OCI-LY1 (cell line): Measurements from ENCODE around the gene CAMTA1.

Source experiments
- H2AFZ ChIP-seq: fragments of 200-600 bp; sonication (generic), shearing (Covaris generic); 2 replicates; pipeline ENCODE4 v1.6.0; 2014; ENCODE audit warnings: antibody characterized with exemption, mild to moderate bottlenecking, low read length
- H3F3A ChIP-seq: fragments of 200-600 bp; sonication (generic), shearing (Covaris generic); 2 replicates; pipeline ENCODE4 v1.6.0; 2014; ENCODE audit warnings: mild to moderate bottlenecking, antibody characterized with exemption, low read length, moderate library complexity; ENCODE audit not compliant: insufficient read depth
- H3K27ac ChIP-seq: fragments of 200-600 bp; sonication (generic); 2 replicates; pipeline ENCODE4 v1.5.1; 2014; ENCODE audit warnings: low read length, mixed run types, mild to moderate bottlenecking, low read depth; ENCODE audit not compliant: poor library complexity, severe bottlenecking
- H3K27me3 ChIP-seq: fragments of 200-600 bp; sonication (generic); 2 replicates; pipeline ENCODE4 v1.6.0; 2014; ENCODE audit warnings: antibody characterized with exemption, mild to moderate bottlenecking, low read length, moderate library complexity; ENCODE audit not compliant: insufficient read depth
- H3K36me3 ChIP-seq: fragments of 200-600 bp; sonication (generic); 2 replicates; pipeline ENCODE4 v1.6.1; 2014; ENCODE audit warnings: mild to moderate bottlenecking, antibody characterized with exemption, low read length, moderate library complexity, mixed read lengths; ENCODE audit not compliant: insufficient read depth
- H3K4me1 ChIP-seq: fragments of 200-600 bp; sonication (generic); 2 replicates; pipeline ENCODE4 v1.5.1; 2014; ENCODE audit warnings: mild to moderate bottlenecking, low read length, moderate library complexity; ENCODE audit not compliant: insufficient read depth, severe bottlenecking
- H3K4me2 ChIP-seq: fragments of 200-600 bp; sonication (generic), shearing (Covaris generic); 2 replicates; pipeline ENCODE4 v1.6.1; 2014; ENCODE audit warnings: low read length
- H3K4me3 ChIP-seq: fragments of 200-600 bp; sonication (generic); 2 replicates; pipeline ENCODE4 v1.5.1; 2014; ENCODE audit warnings: low read length, low read depth, mild to moderate bottlenecking, mixed read lengths; ENCODE audit not compliant: poor library complexity, severe bottlenecking
- H3K79me2 ChIP-seq: fragments of 200-600 bp; shearing (Covaris generic); 2 replicates; pipeline ENCODE4 v1.6.1; 2016; ENCODE audit warnings: mixed run types, low read length, mixed read lengths; ENCODE audit not compliant: insufficient read depth
- H3K9ac ChIP-seq: fragments of 200-600 bp; sonication (generic), shearing (Covaris generic); 2 replicates; pipeline ENCODE4 v1.6.1; 2014; ENCODE audit warnings: mild to moderate bottlenecking, low read length, mixed read lengths
- H3K9me2 ChIP-seq: fragments of 200-600 bp; sonication (generic), shearing (Covaris generic); 2 replicates; pipeline ENCODE4 v1.6.1; 2014; ENCODE audit warnings: low read depth, mild to moderate bottlenecking, low read length, mixed read lengths
- H3K9me3 ChIP-seq: fragments of 200-600 bp; shearing (Covaris generic); 2 replicates; pipeline ENCODE4 v1.6.1; 2014; ENCODE audit warnings: low read length, mixed read lengths
- H4K20me1 ChIP-seq: fragments of 200-600 bp; sonication (generic), shearing (Covaris generic); 2 replicates; pipeline ENCODE4 v1.6.0; 2016; ENCODE audit warnings: mild to moderate bottlenecking, low read length; ENCODE audit not compliant: insufficient read depth
- EZH2 ChIP-seq: fragments of 200-600 bp; sonication (generic), shearing (Covaris generic); IDR thresholded peaks from 2 replicates; pipeline ENCODE4 v1.8.0; 2017; ENCODE audit warnings: borderline replicate concordance, mixed run types, mild to moderate bottlenecking, antibody characterized with exemption, low read length, moderate library complexity, mixed read lengths
- TF ChIP-seq, protein P1 (sequence below): fragments of 200-600 bp; sonication (generic), shearing (Covaris generic); IDR thresholded peaks from 2 replicates; pipeline ENCODE4 v1.5.1; 2017; ENCODE audit warnings: mild to moderate bottlenecking, antibody characterized with exemption, low read length, moderate library complexity, mixed read lengths

The CAMTA1 gene

DNA sequence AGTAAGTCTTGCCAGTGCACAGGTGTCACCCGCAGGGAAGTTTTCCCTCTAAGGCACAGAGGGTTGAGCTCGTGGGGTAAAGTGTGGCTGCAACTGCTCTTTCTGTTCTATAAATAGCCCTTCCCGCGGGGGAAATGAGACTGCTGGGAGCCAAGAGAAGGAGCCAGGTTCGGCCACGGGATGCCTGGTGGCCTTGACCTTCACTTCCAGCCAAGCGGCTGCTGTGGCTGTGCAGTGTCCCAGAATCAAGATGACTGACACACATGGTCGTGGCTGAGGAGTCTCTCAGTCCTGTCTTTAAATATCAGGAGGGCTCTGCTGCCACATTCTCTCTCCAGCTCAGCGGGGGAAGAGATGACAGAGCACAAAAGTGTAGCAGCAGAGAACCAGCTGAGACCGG, 831.7 kb downstream of the CAMTA1 start:
- H3K36me3 ChIP-seq, result no peaks in the 10 kb centered on the region
- no peaks in the 10 kb centered on the region for H3K9me3 ChIP-seq
- no peaks in the 10 kb centered on the region for H3F3A ChIP-seq
- H3K27ac ChIP-seq, result no peak overlapping the region
- H3K9me2 ChIP-seq, result no peaks in the 10 kb centered on the region
- TF ChIP-seq, protein P1, sequence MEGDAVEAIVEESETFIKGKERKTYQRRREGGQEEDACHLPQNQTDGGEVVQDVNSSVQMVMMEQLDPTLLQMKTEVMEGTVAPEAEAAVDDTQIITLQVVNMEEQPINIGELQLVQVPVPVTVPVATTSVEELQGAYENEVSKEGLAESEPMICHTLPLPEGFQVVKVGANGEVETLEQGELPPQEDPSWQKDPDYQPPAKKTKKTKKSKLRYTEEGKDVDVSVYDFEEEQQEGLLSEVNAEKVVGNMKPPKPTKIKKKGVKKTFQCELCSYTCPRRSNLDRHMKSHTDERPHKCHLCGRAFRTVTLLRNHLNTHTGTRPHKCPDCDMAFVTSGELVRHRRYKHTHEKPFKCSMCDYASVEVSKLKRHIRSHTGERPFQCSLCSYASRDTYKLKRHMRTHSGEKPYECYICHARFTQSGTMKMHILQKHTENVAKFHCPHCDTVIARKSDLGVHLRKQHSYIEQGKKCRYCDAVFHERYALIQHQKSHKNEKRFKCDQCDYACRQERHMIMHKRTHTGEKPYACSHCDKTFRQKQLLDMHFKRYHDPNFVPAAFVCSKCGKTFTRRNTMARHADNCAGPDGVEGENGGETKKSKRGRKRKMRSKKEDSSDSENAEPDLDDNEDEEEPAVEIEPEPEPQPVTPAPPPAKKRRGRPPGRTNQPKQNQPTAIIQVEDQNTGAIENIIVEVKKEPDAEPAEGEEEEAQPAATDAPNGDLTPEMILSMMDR, result no peak
- TF ChIP-seq EZH2, result no peak
- H3K4me2 ChIP-seq, result no peak overlapping the region
- no peak overlapping the region for H3K4me3 ChIP-seq
- no peaks in the 10 kb centered on the region for H4K20me1 ChIP-seq
- no peak overlapping the region for H3K9ac ChIP-seq
- H3K4me1 ChIP-seq, result no peaks in the 10 kb centered on the region
- H3K79me2 ChIP-seq, result no peaks in the 10 kb centered on the region
- H2AFZ ChIP-seq, result no peak overlapping the region
- H3K27me3 ChIP-seq, result 0 out of 2 replicates have a peak, but pooled peaks cover 4% of the 10 kb centered on the region

DNA sequence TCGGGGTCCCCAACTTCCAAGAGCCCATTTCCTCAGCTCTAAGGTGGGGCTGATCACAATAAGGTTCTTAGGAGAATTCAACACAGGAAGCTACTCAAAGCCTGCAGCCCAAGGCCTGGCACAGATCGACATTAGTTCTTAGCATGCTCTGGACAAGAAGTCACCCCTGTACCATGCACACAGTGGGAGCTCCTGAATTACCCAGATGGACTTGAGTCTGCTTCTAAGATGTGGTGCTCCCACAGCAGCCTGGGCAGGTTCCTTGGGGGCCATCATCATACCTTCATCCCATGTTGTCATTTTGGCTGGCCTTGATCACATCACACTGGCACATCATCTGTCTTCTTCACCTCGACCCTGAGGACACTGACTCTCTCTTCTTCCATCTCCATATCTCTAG, 832.6 kb downstream of the CAMTA1 start:
- Histone ChIP-seq H3K4me1 (no peaks in the 10 kb centered on the region), H3F3A (no peaks in the 10 kb centered on the region), H4K20me1 (no peaks in the 10 kb centered on the region), H3K27me3 (0 out of 2 replicates have a peak, but pooled peaks cover 4% of the 10 kb centered on the region), H3K36me3 (no peaks in the 10 kb centered on the region), H3K9me3 (no peaks in the 10 kb centered on the region), H2AFZ (no peak overlapping the region), H3K4me2 (no peak overlapping the region), H3K4me3 (no peak overlapping the region), H3K27ac (no peak overlapping the region), H3K9me2 (no peaks in the 10 kb centered on the region), H3K79me2 (no peaks in the 10 kb centered on the region), H3K9ac (no peak overlapping the region)
- no peak for TF ChIP-seq EZH2

DNA sequence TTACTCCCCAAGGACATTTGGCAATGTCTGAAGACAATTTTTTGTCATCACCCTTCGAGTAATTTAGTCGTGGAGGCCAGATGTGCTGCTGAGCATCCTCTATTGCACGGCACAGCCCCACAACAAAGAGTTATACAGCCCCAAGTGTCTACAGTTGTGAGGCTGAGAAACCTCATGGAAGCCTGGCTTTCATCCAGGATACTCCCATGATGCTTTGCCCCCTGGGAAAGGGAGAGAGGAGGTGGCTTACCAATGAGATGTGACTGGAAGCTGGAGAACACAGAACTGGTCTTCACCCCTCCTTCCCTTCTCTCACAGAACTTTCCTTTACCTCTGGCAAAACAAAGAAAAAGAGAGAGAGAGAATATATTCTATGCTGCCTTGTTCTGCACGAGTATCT, 834.9 kb downstream of the CAMTA1 start:
- no peak overlapping the region for H3K4me3 ChIP-seq
- TF ChIP-seq, protein P1, result no peak
- no peak for TF ChIP-seq EZH2
- no peaks in the 10 kb centered on the region for H3K4me1 ChIP-seq
- H4K20me1 ChIP-seq, result no peaks in the 10 kb centered on the region
- H2AFZ ChIP-seq, result no peak overlapping the region
- H3F3A ChIP-seq, result no peaks in the 10 kb centered on the region
- H3K27me3 ChIP-seq, result 0 out of 2 replicates have a peak, but pooled peaks cover 1% of the 10 kb centered on the region
- H3K9me3 ChIP-seq, result no peaks in the 10 kb centered on the region
- H3K9me2 ChIP-seq, result no peaks in the 10 kb centered on the region
- H3K9ac ChIP-seq, result no peak overlapping the region
- no peak overlapping the region for H3K27ac ChIP-seq
- no peak overlapping the region for H3K4me2 ChIP-seq
- H3K79me2 ChIP-seq, result no peaks in the 10 kb centered on the region
- no peaks in the 10 kb centered on the region for H3K36me3 ChIP-seq
